GM12874 (cell line): ENCODE data around the gene MCTP1.

ENCODE experiments used
- TF ChIP-seq, protein P1 (sequence below): IDR thresholded peaks from 2 replicates; pipeline ENCODE4 v1.5.1; 2011; ENCODE audit warnings: low read depth, mild to moderate bottlenecking, control low read depth, low read length, moderate library complexity; ENCODE audit not compliant: insufficient read depth

Gene MCTP1

DNA sequence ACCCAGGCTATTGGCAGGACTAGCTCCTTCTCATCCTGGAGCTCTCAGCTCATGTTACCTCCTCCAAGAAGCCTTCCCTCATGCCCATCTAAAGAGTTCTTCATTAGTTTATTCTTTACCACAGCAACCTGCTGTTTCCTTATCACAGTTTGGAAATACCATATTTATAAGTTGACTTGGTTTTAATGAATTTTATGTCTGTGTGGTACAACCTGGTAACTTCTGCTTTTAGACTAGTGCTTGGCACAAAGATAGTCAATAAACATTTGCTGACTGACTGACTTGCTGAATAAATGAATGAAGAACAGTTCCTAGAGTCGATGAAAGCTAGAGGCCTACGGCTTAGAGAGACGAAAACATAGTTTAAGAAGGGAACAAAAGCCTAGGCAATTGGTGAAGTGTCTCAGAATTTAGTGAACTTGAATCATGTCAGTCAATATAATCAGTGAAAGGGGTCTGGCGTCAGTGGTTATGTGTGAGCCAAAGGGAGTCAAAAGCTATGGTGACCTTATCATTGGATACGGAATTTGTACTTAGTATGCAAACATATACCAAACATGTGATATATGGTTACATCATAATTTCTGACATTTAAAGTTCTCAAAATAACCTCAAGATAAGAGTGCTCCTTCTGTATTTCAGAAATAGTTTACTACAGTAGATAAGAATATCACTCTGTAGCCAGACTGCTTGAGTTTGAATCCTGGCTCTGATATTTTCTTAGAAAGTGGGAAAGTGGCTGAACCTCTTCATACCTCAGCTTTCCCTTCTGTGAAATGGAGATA is 239.5 kb downstream of the MCTP1 start:
- TF ChIP-seq, protein P1, sequence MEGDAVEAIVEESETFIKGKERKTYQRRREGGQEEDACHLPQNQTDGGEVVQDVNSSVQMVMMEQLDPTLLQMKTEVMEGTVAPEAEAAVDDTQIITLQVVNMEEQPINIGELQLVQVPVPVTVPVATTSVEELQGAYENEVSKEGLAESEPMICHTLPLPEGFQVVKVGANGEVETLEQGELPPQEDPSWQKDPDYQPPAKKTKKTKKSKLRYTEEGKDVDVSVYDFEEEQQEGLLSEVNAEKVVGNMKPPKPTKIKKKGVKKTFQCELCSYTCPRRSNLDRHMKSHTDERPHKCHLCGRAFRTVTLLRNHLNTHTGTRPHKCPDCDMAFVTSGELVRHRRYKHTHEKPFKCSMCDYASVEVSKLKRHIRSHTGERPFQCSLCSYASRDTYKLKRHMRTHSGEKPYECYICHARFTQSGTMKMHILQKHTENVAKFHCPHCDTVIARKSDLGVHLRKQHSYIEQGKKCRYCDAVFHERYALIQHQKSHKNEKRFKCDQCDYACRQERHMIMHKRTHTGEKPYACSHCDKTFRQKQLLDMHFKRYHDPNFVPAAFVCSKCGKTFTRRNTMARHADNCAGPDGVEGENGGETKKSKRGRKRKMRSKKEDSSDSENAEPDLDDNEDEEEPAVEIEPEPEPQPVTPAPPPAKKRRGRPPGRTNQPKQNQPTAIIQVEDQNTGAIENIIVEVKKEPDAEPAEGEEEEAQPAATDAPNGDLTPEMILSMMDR, result no peak

DNA sequence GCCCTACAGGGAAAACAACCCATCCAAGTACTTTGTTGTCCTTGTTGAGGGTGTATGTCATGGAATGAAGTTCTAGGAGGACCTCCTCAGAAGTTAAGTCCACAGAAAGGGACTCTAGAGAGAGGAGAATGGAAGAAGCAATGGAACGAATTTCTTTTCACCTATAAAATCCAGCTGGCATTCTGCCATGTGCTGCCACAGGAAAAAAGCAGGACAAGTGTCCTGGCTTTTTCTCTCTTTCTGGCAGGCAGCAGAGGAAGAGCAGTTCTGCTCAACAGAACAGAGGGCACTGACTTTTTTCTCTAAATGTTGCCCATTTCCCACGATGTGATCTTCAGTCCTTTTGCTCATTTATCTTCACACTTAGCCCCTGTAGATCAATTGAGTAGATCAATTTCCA is 240.8 kb downstream of the MCTP1 start:
- TF ChIP-seq, protein P1, result no peak

DNA sequence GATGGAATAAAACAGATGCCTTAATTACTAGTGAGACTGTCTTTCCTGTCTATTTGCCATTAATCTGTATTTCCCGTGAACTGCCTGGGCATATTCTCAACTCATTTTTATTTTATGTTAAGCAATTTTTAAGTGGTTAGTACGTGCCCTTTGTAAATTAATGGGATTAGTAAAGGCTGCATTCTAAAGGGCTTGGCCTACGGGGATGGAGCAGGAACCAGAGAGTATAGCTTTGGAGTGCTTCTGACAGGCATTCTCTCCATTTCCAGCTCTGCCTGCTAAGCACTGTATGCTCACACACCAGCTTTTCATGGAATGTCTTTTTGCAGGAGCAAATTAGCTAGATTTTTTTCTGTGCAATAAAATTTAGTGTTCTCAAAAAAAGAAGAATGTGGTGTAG is 241.2 kb downstream of the MCTP1 start:
- TF ChIP-seq, protein P1, result no peak

DNA sequence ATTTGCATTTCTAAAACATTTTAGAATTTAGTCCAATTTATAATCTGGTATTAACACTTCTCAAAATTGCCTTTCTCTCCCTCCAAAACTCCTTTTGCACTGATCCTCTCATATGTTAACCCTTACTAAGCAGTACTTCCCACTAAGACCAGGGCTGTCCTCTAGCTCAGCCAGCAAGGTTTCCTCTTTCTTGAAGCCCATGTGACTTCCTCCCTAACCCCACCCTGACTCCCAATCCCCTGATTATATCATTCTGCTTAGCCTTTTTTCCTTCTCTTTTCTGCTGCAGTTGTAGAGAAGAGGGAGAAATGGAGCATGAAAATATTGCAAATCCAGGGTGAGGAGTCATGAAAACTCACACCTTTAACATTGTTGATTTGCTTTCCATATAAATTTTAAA is 241.7 kb downstream of the MCTP1 start:
- TF ChIP-seq, protein P1, result no peak

DNA sequence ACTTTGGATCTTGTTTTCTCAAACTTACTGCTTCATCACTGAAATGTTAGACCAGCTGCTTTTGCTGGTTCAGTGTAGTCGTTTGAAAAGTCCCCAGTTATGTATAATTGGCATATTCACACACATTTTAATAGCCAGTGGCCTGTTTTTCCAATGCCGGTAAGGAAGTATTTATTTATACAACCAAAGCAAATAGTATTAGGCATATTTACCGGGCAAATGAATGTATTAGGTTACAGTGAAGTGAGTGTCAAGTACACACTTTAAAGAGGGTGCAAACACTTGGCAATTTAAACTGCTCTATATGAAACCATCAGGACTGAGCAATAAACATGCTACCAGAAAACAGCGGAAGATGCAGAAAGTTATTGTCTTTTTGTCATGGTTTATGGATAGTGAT is 242.9 kb downstream of the MCTP1 start:
- TF ChIP-seq, protein P1, result no peak

DNA sequence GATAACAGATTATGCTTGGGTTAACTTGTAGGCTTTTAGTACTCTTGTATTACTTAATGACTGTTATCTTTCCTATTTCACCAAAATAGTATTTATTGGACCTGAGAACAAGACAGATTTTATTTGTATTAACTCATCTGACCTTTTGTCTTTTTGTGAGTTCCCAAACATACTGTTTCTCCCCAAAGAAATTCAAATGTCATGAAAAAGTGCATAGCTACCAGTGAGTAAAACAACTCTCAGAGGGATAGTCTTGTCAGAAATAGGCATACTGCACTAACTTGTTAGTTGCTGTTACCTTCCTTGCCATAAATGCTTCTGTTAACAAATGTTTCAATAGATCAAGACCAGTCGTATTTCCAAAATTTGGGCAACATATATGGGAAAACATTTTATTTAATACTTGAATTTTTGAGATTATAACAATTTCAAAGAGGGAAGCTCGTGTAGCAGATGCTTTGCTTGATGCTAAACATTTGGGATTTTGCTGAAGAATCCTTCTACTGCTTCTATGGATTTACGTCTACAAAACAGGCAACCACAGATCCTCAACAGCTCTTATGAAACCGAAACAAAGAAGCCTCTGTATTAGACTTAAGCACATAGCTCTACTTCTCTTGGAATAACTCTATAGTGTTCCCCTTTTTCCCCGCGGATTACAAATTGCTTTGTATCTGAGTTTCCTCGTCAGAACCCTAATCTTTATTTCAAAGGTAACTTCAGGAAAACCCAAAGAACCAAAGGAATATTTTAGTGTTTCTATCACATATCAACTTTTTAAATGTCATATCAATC is 248.8 kb downstream of the MCTP1 start:
- TF ChIP-seq, protein P1, result no peak

DNA sequence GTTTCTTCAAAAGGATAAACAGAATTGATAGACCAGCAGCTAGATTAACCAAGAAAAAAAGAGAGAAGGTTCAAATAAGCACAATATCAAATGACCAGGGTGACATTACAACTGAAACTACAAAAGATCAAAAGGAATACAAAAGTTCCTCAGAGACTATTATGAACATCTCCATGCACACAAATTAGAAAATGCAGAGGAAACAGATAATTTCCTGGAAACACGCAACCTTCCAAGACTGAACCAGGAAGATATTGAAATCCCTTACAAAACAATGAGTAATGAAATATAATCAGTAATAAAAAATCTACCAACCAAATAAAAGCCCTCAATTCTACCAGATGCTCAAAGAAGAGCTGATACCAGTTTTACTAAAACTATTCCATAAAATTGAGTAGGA is 252.1 kb downstream of the MCTP1 start:
- TF ChIP-seq, protein P1, result no peak
